K562 (cell line): Measurements from ENCODE around the gene CNTRL. TPM values are rescaled to one million over a fixed set of nuclear protein-coding genes. Genes with fewer than 3 reads are reported as not detected.

ENCODE experiments used
- ATAC-seq: fragments of 200-7000 bp; cut with Tn5 transposase; 3 replicates; pipeline ENCODE4 v1.9.1; 2020; ENCODE audit warnings: moderate library complexity
- BruUV-seq: library from RNA; stranded (reverse); fragments of 400-500 nt; replicated peaks from 2 replicates; lab custom pipeline; 2021; lab: Mats Ljungman, UMichigan
- CTCF ChIA-PET: fragments of 300-600 bp; formaldehyde crosslinking; extraction: SDS; loops from one replicate; lab custom pipeline; 2021; ENCODE audit warnings: low intra/inter-chr PET ratio; lab: Yijun Ruan, JAX
- POLR2A ChIA-PET: fragments of 300-600, 350-650 bp; sonication (Branson Sonifier 250); formaldehyde crosslinking; extraction: SDS; loops from one replicate; lab custom pipeline; 2021; ENCODE audit warnings: antibody characterized with exemption, inconsistent platforms; lab: Yijun Ruan, JAX
- DNase-seq, 4 experiments: peaks; one replicate each; pipeline versions ENCODE4 v3.0.0 to v3.0.0-alpha.2; 2011 to 2018; ENCODE audit warnings: low spot score in 3 of 4, mixed read lengths in 3 of 4; ENCODE audit errors: extremely low read depth in 1 of 4
- FAIRE-seq: peaks from 2 replicates; lab custom pipeline; 2011; peaks lifted over from hg19 to GRCh38; lab: Jason Lieb, UNC
- H2AFZ ChIP-seq: 2 replicates; pipeline ENCODE4 v1.6.0; 2011; ENCODE audit warnings: low read depth, low read length, control low read depth, inconsistent platforms
- H3K27ac ChIP-seq: fragments of 200-600 bp; 3 replicates; pipeline ENCODE4 v1.8.0; 2011; ENCODE audit warnings: low read depth, mild to moderate bottlenecking, control low read depth, inconsistent platforms, low read length, moderate library complexity, mixed read lengths; ENCODE audit errors: extremely low read depth
- H3K27me3 ChIP-seq, 2 experiments: fragments of 300-600 bp in 1 of 2; 2 replicates in 1 of 2; 3 replicates in 1 of 2; pipeline versions ENCODE4 v1.6.0 to v1.8.0; 2011; ENCODE audit warnings: inconsistent platforms in 2 of 2, low read length in 2 of 2, mild to moderate bottlenecking in 1 of 2, mixed read lengths in 1 of 2, moderate library complexity in 1 of 2; ENCODE audit not compliant: control insufficient read depth in 2 of 2, insufficient read depth in 2 of 2
- H3K36me3 ChIP-seq: fragments of 300-600 bp; 3 replicates; pipeline ENCODE4 v1.8.0; 2011; ENCODE audit warnings: mild to moderate bottlenecking, low read length, inconsistent platforms; ENCODE audit not compliant: control insufficient read depth, insufficient read depth
- H3K4me1 ChIP-seq, 2 experiments: fragments of 200-600 bp in 1 of 2; replicated peaks in 1 of 2; 2 replicates in 1 of 2; 3 replicates in 1 of 2; pipeline versions ENCODE4 v1.5.1 to v1.8.0; 2011; ENCODE audit warnings: inconsistent platforms in 2 of 2, low read length in 2 of 2, mild to moderate bottlenecking in 1 of 2, mixed read lengths in 1 of 2, moderate library complexity in 1 of 2; ENCODE audit not compliant: control insufficient read depth in 2 of 2, insufficient read depth in 2 of 2
- H3K4me2 ChIP-seq: 2 replicates; pipeline ENCODE4 v1.6.1; 2011; ENCODE audit warnings: low read length, control low read depth, inconsistent platforms, mixed read lengths; ENCODE audit not compliant: insufficient read depth
- H3K4me3 ChIP-seq: fragments of 200-600 bp; sonication (generic), shearing (Covaris generic); 2 replicates; pipeline ENCODE4 v1.5.1; 2016; ENCODE audit warnings: control low read depth, inconsistent platforms
- H3K79me2 ChIP-seq: fragments of 200-600 bp; 3 replicates; pipeline ENCODE4 v1.8.0; 2011; ENCODE audit warnings: low read length, inconsistent platforms; ENCODE audit not compliant: control insufficient read depth, insufficient read depth
- H3K9ac ChIP-seq, 2 experiments: 2 replicates each; pipeline versions ENCODE4 v1.6.0 to v1.6.1; 2011; ENCODE audit warnings: low read depth in 2 of 2, low read length in 2 of 2, control low read depth in 1 of 2, inconsistent platforms in 1 of 2, mild to moderate bottlenecking in 1 of 2, mixed read lengths in 1 of 2; ENCODE audit not compliant: insufficient read depth in 1 of 2
- H3K9me1 ChIP-seq: one replicate; pipeline ENCODE4 v1.6.0; 2011; ENCODE audit warnings: inconsistent platforms, mild to moderate bottlenecking, low read length, moderate library complexity; ENCODE audit not compliant: control insufficient read depth, insufficient read depth
- H3K9me3 ChIP-seq: replicated peaks from 2 replicates; pipeline ENCODE4 v1.5.1; 2011; ENCODE audit warnings: low read depth, low read length, inconsistent platforms; ENCODE audit not compliant: control insufficient read depth, insufficient read depth
- H4K20me1 ChIP-seq: replicated peaks from 2 replicates; pipeline ENCODE4 v1.6.1; 2011; ENCODE audit warnings: low read length, inconsistent platforms, mixed read lengths; ENCODE audit not compliant: control insufficient read depth, insufficient read depth
- DACH1 ChIP-seq: fragments of 450-650 bp; IDR thresholded peaks from 2 replicates; pipeline ENCODE4 v1.6.1; 2018; ENCODE audit not compliant: partially characterized antibody
- SRSF3 ChIP-seq: fragments of 200-400 bp; formaldehyde crosslinking; IDR thresholded peaks from 2 replicates; pipeline ENCODE4 v1.6.1; 2016; ENCODE audit warnings: mild to moderate bottlenecking, low read length, moderate library complexity; ENCODE audit not compliant: insufficient read depth
- WGBS: fragments of 100-300 bp; shearing (Covaris generic); methylation state at CpG from one replicate; pipeline ENCODE4 v1.1.6; 2016; ENCODE audit warnings: low coverage, mixed read lengths; ENCODE audit not compliant: insufficient coverage; ENCODE audit errors: missing lambda C conversion rate; 5-methylcytosine and 5-hydroxymethylcytosine counted together
- in situ Hi-C: fragments of 300-500 bp; cut with MboI; formaldehyde crosslinking; loops from 4 replicates; pipeline ENCODE4 v1.15.0; 2018; ENCODE audit warnings: inconsistent platforms, mixed read lengths
- intact Hi-C: fragments of 100-400 bp; cut with micrococcal nuclease; formaldehyde crosslinking; loops from 2 replicates; pipeline ENCODE4 v1.14.2; 2022
- polyA plus RNA-seq, 8 experiments: library from polyadenylated mRNA; depleted of rRNA in 4 of 8; stranded (reverse) in 5 of 8; unstranded in 3 of 8; fragments of >200 nt; fragmentation: Nextera tagmentation in 2 of 8; fragmentation: Illumina TruSeq in 1 of 8; extraction: Ambion mirVana in 2 of 8; extraction: Trizol in 1 of 8; gene quantifications; 2 replicates each; pipeline versions ENCODE4 v1.2.1 to v1.2.3, GENCODE V29; 2011 to 2014; ENCODE audit warnings: inconsistent platforms in 1 of 8, missing spikeins in 1 of 8
- total RNA-seq, 7 experiments: library from RNA; depleted of rRNA in 6 of 7; stranded (reverse); fragments of >200 nt in 6 of 7; fragmentation: Illumina TruSeq in 2 of 7; extraction: Trizol in 2 of 7; gene quantifications; 2 replicates each; pipeline versions ENCODE4 v1.2.1 to v1.2.3, GENCODE V29; 2011 to 2021; ENCODE audit warnings: low replicate concordance in 1 of 7
- TF ChIP-seq, protein P1 (sequence below): sonication (generic); IDR thresholded peaks from 2 replicates; pipeline ENCODE4 v1.6.1; 2016

CNTRL gene
- total and polyA plus RNA-seq, 9 of the 15 experiments (the other 6 are each of a cell fraction or from before 2014, with no cell fraction given): 9.2 to 28.9 (median 20.5) TPM

DNA sequence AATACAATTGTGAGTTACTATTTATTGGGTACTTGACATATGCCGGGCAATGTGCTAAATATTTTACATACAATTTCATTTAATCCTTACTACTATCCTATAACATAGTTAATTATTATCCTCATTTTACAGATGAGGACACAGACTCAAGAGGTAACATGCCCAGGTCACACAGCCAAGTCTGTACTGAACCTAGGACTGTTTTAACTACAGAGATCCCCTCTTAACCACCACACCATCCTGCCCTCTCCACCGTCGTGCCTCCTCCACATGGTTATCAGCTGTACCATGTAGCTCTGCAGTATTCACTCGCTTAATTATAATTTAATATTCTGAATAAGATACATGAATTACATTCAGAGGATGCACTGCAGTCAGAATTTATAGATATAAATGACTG lies 121.6 kb downstream of the CNTRL start:
- Histone ChIP-seq H3K27ac (peak overlapping the region; percentile 13; the same call in 2 of the 3 replicates), H3K9me3 (no peaks in the 10 kb centered on the region), H3K36me3 (peaks cover 3% of the 10 kb centered on the region; the same call in 1 of the 3 replicates), H3K4me3 (no peak overlapping the region), H4K20me1 (peaks cover 24% of the 10 kb centered on the region), H2AFZ (no peak overlapping the region), H3K4me1 (peaks cover 7 to 20% of the 10 kb centered on the region in 2 experiments; a peak in 3 of 5 replicates), H3K27me3 (no peaks in the 10 kb centered on the region), H3K79me2 (peaks cover 100% of the 10 kb centered on the region), H3K9ac (peak overlapping the region in 1 of 2 experiments; percentile 32; a peak in 1 of 4 replicates), H3K9me1 (no peaks in the 10 kb centered on the region), H3K4me2 (peak overlapping the region; percentile 30)
- BruUV-seq: no TSS peak
- TF ChIP-seq, protein P1, sequence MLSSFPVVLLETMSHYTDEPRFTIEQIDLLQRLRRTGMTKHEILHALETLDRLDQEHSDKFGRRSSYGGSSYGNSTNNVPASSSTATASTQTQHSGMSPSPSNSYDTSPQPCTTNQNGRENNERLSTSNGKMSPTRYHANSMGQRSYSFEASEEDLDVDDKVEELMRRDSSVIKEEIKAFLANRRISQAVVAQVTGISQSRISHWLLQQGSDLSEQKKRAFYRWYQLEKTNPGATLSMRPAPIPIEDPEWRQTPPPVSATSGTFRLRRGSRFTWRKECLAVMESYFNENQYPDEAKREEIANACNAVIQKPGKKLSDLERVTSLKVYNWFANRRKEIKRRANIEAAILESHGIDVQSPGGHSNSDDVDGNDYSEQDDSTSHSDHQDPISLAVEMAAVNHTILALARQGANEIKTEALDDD: peak; percentile 95
- TF ChIP-seq SRSF3: no peak
- TF ChIP-seq DACH1: peak; percentile 19
- FAIRE-seq (peak; percentile 64), ATAC-seq (peak; percentile 58), DNase-seq (peak in 2 of 4 experiments; percentile 38 to 48)
- CTCF ChIA-PET: no interaction called here
- WGBS: 9% methylated on average over 4 of the region's 4 CpGs
- POLR2A ChIA-PET: interaction anchor here (1.0 kb wide), 1 partner anchor 17 kb away, joined by 4 read pairs; no protein-coding TSS in a partner anchor
- intact Hi-C loops: loop anchor here (10.0 kb wide), 1 partner anchor 212 kb away; no protein-coding TSS in a partner anchor
- in situ Hi-C loops: no loop called here
